A172 (cell line): ENCODE data around the gene SLC16A9. TPM values are rescaled to one million over a fixed set of nuclear protein-coding genes. Genes with fewer than 3 reads are reported as not detected.

Experiments
- total RNA-seq: library from RNA; depleted of rRNA; stranded (reverse); fragments of >200 nt; shearing (Covaris generic); gene quantifications from 2 replicates; pipeline ENCODE4 v1.2.3, GENCODE V29; 2014; rRNA removed

The SLC16A9 gene
- total RNA-seq, 1 experiment from 2014 or later, result 34.1 TPM

Other genes starting within 250 kb of the SLC16A9 start
- not detected in 2 replicates for gene MRLN, start 43.6 kb upstream of the SLC16A9 start, total RNA-seq
- 16.7 and 18.2 TPM in 2 replicates for gene CCDC6, start 196.7 kb upstream of the SLC16A9 start, total RNA-seq